NCI-H1105 (cell line): ENCODE measurements around the gene ENOPH1.
"Not testable (repeated sequence)": the region's sequence is repeated elsewhere in the genome, so short reads cannot be mapped to it uniquely, and the experiment has no call there.

ENCODE experiments used
- DNase-seq: peaks from one replicate; lab custom pipeline; 2025; lab: John Stamatoyannopoulos, UW

The ENOPH1 gene

DNA sequence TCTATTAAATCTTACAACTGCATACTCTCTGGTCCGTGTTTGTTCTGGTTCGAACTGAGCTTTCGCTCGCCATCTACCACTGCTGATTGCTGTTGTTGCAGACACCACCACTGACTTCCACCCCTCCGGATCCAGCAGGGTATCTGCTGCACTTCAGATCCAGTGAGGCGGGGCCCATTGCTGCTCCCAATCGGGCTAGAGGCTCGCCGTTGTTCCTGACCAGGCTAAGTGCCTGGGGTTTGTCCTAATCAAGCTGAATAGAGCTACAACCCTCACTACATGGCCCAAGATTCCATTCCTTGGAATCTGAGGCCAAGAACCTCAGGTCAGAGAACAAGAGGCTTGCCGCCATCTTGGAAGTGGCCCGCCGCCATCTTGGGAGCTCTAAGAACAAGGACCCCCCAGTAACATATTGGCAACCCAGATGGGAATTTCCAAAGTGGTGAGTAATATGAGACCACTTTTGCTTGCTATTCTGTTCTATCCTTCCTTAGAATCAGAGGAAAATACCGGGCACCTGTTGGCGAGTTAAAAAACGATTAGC is 43.3 kb downstream of the ENOPH1 start:
- no peak for DNase-seq

DNA sequence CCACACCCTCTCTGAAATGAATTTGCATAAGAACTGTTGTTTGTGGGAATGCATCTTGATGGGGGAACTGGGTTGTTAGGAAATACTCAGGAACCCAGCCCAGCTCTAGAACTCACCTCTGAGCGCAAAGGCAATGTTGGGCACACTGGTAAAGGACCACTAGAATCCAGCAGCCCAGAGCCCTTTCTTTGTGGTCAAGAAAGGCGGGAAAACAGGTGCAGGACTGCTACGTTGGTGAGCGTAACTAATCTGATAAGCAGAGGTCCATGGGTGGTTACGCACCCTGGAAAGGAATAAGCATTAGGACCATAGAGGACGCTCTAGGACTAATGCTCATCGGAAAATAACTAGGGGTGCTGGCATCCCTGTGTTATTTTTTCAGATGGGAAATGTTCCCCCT is 45.5 kb downstream of the ENOPH1 start:
- DNase-seq = not testable (repeated sequence)

DNA sequence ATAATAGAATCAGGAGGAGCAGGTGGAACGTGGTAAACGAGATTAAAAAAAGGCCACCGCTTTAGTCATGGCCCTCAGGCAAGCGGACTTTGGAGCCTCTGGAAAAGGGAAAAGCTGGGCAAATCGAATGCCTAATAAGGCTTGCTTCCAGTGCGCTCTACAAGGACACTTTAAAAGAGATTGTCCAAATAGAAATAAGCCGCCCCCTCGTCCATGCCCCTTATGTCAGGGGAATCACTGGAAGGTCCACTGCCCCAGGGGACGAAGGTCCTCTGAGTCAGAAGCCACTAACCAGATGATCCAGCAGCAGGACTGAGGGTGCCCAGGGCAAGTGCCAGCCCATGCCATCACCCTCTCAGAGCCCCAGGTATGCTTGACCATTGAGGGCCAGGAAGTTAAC is 47.1 kb downstream of the ENOPH1 start:
- DNase-seq = not testable (repeated sequence)

DNA sequence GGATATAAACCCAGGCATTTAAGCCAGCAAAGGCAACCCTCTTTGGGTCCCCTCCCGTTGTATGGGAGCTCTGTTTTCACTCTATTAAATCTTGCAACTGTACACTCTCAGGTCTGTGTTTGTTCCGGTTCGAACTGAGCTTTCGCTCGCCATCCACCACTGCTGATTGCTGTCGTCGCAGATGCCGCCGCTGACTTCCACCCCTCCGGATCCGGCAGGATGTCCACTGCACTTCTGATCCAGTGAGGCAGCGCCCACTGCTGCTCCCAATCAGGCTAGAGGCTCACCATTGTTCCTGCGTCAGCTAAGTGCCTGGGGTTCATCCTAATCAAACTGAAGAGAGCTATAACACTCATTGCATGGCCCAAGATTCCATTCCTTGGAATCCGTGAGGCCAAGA is 49.2 kb downstream of the ENOPH1 start:
- no peak for DNase-seq

DNA sequence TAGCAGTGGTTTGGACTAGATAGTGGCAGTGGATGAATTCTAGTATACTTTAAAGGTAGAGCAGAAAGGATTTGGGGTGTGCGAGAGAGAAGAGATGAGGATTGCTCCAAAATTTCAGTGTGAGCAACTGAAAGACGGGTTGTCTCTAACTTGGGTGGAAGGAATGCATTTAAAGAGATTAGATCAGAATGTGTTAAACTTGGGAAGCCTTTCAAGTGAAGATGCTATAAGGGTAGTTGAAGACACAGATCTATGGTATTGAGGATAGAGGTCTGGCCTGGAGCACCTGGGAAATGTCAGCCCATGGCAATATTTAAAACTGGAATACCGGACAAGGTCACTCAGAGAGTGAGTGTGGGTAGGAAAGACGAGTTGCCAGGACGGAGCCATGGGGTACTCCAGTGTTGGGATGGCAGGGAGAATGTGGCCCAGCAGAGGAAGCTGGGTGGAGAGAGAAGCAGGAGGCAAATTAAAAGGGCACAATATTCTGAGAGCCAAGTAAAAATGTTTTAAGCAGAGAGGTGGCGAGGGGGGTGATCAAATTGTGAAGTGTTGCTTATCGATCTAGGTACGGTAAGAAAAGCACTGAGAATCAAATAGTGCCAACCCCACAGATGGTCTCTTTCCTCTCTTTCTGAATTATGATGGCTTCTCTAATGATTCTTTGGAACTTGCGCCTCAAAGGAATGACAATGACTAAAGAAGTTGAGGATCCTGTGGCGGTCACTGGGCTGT is 50.5 kb downstream of the ENOPH1 start:
- DNase-seq = no peak

DNA sequence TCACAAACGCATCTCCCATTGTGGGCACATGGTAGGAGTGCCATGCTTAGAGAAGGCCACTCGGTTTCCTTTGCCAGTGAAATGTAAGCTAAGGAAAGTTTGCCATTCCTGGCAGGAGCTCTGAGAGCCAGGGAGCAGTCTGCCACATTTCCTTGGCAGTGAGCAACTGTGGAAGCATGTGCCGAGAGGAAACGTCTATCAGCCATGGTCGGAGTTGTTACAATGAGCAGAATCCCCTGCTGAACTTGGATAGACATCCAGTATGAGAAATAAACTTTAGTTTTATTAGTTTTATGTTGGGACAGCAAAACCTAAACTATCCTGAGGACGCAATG is 51.1 kb downstream of the ENOPH1 start:
- no peak for DNase-seq

DNA sequence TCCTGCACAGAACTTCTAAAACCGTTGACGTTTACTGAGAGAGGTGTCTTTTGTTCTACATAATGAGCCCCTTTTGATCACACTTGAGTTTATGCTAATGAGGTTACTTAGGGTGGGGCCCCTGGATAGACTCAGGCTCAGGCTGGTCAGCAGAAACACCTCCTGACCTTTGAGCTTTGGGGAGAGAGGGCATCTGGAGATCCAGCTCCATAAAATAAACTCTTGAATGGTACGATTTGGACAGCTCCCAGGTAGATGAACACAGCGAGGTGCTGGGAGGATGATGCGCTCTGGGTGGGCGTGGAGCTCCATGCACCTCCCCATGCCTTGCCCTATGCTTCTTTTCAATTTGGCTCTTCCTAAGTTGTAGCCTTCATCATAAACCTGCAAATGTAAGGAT is 52.0 kb downstream of the ENOPH1 start:
- no peak for DNase-seq

DNA sequence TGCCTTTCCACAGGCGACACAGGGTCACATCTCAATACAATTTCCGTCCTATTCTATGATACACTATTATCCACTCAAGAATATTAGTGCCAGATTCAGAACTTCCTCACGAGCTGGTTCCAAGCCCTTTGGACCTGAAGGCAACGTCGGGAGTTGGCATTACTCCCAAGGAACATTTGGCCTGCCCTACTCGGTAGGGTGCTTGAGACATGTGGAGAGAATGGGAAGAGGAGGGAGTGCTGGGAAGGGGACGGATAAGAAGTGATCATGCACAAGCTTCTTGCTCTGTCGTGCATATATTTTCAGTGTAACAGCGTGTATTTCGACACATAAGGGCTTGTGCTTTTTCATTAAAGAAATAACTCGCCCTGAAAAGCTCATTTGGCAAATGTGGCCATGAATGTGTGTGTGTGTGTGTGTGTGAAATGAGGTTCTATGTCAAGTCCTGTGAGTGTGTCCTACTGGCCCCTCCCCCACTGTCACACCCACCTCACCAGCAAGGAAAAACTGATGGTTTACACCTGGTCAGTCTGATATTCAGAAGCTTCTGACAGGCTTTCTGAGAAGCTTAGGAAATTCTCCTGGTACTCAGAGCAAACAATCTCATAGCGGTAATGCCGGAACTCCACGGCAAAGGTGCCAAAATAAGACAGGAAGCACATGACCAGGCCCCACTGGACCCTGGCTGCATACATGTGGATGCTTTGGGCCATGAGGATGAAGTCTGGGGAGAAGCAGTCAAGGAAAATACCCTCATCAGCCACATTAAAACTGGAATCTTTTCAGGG is 54.8 kb downstream of the ENOPH1 start:
- DNase-seq = no peak

DNA sequence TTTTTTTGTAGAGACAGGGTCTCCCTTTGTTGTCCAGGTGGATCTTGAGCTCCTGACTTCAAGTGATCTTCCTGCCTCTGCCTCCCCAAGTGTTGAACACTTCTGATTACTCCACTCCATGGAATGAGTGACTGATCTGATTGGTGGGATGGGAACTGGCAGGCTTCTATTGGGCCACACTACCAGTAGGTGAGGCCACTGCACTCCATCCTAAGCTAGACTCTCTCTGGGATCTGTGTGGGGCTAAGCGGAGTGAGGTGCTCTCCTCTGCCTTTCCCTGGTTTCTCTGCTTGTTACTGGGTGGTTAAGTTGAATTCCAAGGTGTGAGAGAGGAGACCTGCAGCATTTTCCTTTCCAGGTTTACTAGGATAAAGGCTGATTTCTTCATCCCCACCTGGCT is 58.7 kb downstream of the ENOPH1 start:
- DNase-seq = no peak

DNA sequence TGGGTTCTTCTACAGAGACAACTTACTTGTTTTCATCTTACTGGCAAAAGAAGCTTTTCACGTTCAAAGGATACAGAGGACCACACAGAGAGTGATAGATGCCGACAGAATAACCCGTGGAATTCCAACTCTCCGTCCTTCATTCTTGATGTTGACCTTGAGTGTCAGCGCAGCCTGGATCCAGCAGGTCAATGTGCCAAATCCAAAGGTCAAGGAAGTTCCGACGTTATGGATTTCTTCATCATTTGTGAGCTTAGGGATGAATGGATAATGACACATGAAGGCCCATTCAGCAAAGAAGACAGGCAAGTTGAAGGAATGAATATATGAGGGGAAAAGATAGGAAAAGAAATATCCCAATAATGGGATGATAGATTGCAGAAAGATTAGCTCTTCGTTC is 59.6 kb downstream of the ENOPH1 start:
- DNase-seq = no peak

DNA sequence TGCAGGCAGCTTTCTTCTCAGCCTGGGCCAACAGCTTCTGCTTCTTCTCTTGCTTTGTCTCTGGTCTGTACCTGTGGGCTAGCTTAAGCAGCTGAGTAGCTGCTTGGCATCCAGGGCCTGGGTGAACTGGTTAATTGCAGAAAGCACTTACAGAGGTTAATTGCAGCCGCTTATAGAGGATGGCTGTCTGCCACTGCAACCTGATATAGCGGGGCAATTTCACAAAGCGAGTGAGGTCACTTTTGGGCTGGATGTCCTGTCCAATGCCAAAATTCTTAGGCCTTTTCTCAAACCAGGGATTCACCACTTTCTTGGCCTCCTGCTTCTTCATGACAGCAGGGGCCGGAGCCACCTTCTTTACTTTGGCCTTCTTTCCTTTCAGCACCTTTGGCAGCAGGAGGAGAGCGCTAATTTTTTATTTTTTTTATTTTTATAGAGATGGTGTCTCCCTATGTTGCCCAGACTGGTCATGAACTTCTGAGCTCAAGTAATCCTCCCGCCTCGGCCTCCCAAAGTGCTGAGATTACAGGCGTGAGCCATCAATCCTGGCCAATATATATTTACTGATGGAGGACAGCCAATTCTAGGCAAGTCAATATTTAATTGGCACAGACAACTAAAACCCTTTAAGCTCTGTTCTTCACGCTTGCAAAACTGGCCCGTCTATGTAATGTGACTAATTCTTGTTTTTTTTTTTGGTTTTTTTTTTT is 61.0 kb downstream of the ENOPH1 start:
- peak; percentile 70 for DNase-seq

DNA sequence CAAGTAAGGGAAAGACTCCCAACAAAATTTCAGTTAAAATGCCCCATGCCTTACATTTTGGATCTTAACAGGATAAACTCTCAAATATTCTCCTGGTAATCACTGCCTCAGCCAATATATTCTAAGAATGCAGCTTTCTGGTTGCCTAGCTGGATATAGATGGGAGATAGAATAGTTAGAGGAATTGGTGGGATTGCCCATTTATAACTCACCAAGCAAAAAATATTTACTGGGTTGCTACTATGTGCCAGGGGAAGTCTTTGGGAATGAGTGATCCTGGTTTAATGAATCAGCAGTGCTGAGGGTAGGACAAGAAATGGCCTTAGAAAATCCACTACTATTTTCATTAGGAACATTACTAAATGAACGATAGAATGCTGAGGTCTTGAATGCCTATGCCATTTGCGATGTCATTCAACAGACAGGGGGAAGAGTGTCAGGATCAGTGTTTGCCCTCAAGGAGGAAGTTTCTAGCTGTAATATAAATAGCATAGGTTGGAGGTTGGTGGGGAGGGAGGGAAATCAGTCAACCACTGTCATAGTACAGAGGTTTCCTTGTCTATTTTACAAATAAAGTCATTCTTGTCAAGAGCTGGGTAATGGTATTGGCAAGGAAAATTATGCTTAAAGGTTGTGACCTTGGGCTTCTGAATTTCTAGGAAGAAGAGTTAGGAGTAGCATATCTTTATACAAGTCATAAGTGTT is 63.5 kb downstream of the ENOPH1 start:
- DNase-seq = no peak

DNA sequence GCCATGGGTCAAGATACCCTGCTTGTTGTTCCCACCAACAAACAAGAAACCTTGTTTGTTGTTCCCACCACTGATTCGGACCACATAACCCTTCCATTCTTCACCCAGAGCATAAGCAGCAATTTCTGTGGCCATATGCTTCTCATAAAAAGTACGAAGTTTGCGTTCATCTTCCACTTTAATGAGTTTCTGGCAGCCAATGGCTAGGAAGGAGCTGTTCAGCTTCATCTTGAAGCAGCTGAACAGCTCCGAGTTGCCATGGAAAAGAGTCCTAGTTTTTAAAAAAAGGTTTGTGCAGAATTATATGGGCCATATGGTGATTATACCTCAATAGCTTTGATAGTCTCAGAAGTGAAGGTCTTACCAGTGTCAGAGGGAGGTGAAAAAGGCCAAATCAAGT is 65.3 kb downstream of the ENOPH1 start:
- DNase-seq = no peak

DNA sequence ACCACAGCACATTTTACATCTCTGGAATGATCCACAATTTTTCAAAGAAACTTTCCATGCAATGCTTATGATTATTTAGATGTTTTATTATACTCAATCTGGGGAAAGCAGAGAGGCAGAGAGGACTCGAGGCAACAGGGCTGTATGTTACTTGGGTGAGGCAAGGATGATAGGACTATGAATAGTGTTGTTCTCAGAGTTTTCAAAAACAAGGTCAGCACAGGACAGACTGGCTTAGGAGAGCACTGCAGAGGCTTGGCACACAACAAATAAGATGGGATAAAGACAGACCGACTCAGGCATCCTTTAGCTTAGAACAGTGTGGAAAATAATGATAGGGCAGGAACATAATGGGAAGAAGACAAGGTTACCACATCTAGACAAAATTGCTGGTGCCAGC is 66.0 kb downstream of the ENOPH1 start:
- no peak for DNase-seq

DNA sequence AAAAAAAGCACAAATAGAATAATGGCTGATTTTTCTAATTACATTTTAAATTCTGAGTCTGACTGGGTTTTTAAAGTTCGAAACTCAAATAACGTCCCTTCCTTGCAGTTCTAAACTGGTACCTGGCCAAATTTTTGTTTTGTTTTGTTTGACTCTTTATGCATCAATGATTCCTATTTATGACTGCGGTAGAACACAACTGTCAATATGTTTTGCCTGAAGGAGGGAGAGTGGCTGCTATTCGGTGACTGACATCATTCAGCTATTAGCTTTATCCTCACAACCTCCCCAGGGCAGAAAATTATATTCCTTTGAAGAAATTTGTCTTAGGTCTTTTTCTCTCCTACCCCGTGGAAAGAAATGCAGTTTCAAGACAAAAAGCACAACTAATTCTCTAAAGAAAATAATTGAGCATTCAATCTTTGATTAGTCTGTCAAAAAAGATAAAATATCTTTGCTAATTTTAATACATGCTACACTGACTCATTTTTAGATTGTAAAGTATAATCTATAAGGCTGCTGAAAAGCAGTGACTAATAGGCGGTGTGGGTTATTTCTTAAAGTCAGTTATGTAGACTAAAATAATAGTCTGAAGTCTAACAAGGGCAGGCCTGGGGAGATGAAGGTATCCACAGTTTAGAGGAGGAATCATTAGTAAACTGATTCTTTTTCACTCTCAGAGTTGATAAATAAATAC is 69.5 kb downstream of the ENOPH1 start:
- peak; percentile 54 for DNase-seq

DNA sequence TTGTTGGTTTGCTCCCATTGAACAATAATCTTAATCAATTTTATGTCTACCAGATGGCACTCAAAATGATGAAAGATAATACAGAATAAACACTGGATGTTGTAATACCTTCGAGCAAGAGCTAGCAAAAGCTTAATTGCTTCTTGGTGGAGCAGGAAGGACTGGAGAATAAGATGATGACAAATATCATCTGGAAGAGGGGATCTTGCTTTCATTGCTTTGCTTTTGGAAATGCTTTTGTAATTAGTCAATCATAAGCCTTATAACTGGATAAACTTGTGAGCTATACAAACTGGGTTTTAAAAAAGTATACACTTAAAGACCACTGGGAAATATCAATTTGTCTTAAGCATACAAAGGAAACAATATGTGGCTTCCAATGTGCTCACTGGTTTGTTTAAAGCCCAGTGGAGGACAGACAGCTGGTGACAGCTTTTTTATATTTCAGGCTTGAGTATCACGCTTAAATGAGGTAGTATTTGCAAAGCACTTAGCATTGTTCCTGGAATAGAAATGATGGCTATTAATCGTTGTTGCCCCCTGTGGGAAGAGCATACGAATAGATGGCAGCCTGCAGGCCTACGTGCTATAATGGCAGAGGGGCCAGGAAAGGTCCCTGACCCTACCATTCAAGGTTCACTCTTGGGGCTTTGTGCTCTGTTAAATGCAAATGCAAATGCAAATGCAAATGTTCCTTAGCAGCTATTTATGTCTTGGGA is 70.2 kb downstream of the ENOPH1 start:
- DNase-seq = peak; percentile 62

DNA sequence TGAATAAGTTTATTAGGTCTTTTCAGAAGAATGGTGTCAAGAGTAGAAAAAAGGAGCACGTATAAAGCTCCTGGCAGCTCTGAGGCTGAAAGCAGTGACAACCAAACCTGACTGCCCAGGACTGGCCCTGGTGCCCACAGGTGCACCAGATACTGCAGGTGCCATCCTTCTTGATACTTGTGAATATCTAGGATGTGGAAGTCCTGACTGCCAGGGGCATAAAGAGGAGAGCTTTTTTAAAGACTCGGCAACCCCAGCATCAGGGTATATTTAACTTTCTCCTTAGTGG is 70.7 kb downstream of the ENOPH1 start:
- DNase-seq = no peak

DNA sequence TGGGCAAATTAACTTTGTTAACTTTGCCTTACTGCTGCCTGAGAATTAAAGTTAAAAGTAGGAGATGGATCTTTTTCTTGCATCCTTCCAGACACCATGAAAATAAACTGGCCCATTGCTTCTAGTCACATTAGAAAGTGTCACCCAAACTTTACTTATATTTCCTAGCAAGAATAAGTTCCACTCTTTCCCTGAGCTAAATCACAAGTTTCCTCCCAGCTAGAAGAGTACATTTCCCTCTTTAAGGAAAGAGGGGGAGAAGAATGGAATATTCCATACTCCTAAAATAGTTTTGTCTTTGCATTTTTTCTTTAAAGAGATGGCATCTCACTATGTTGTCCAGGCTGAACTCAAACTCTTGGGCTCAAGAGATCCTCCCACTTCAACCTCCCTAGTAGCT is 77.6 kb downstream of the ENOPH1 start:
- no peak for DNase-seq

DNA sequence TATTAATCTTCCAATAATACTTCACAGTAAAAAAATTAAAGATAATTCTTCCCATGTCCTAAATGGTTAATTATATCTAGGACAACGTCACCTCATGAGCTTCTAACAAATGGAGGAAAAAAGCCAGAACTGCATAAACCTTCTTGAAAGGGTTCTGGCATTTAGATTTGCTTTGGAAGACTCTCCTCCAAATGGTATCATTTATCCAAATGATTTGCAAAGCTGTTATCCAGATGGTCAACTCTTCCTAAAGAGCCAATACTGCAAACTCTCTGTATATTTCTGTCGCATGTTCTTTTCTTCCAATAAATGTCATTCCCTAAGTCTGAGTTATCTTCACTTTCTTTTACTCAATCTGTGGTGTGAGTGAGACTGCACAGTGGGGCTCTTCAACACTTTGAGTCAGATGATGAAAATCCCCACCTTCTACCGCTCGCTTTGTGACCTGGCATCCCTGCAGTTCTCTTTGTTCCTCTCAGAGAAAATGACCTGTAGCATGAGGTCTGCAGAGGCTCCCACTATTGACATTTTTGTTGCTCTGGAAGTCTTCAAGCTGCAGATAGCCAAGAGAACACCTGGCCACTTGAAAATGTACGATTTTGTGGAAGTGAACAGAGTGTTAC is 78.5 kb downstream of the ENOPH1 start:
- DNase-seq = no peak

DNA sequence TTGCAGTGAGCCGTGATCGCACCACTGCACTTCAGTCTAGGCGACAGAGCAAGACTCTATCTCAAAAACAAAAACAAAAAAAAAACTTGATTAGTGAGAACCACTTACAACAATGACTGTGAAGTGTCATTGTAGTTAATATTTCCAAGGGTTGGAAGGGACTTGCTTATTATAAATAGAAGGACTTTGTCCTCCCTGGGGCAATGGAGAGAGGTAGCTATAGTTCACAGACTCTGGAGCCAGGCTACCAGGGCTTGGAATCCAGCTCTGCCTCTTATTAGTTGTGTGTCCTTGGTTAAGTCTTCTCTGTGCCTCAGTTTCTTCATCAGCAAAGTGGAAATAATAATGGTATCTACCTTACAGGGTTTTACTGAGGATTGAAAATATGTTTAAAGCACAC is 79.8 kb downstream of the ENOPH1 start:
- DNase-seq = no peak
